H1 (cell line): Measurements from ENCODE around the gene AHNAK2. TPM values are rescaled to one million over a fixed set of nuclear protein-coding genes. Genes with fewer than 3 reads are reported as not detected.

Experiments
- TAF7 ChIP-seq: optimal IDR thresholded peaks from 2 replicates; pipeline ENCODE3; 2011; ENCODE audit warnings: low read depth, mild to moderate bottlenecking, inconsistent platforms, low read length, moderate library complexity, borderline replicate concordance
- polyA plus RNA-seq, 7 experiments: library from polyadenylated mRNA; depleted of rRNA in 3 of 7; stranded (reverse) in 5 of 7; unstranded in 2 of 7; fragments of >200 nt in 5 of 7; fragments of 200-250 nt in 2 of 7; gene quantifications; 1 replicate in 5 of 7; 2 replicates in 1 of 7; 4 replicates in 1 of 7; pipeline versions ENCODE4 v1.2.1 to v1.2.3, GENCODE V29; 2011 to 2013; ENCODE audit warnings: missing spikeins in 2 of 7, mixed read lengths in 2 of 7
- total RNA-seq: library from RNA; stranded (reverse); fragmentation: NEBNext Ultra II Directional; extraction: Animal tissue kit (Norgen Biotek cat#: 25700); gene quantifications from 2 replicates; pipeline ENCODE4 v1.2.1, GENCODE V29; 2021

The AHNAK2 gene
- total and polyA plus RNA-seq, 2 of the 8 experiments (the other 6 are each of a cell fraction or from before 2014, with no cell fraction given), result 0.95 to 2.0 TPM

DNA sequence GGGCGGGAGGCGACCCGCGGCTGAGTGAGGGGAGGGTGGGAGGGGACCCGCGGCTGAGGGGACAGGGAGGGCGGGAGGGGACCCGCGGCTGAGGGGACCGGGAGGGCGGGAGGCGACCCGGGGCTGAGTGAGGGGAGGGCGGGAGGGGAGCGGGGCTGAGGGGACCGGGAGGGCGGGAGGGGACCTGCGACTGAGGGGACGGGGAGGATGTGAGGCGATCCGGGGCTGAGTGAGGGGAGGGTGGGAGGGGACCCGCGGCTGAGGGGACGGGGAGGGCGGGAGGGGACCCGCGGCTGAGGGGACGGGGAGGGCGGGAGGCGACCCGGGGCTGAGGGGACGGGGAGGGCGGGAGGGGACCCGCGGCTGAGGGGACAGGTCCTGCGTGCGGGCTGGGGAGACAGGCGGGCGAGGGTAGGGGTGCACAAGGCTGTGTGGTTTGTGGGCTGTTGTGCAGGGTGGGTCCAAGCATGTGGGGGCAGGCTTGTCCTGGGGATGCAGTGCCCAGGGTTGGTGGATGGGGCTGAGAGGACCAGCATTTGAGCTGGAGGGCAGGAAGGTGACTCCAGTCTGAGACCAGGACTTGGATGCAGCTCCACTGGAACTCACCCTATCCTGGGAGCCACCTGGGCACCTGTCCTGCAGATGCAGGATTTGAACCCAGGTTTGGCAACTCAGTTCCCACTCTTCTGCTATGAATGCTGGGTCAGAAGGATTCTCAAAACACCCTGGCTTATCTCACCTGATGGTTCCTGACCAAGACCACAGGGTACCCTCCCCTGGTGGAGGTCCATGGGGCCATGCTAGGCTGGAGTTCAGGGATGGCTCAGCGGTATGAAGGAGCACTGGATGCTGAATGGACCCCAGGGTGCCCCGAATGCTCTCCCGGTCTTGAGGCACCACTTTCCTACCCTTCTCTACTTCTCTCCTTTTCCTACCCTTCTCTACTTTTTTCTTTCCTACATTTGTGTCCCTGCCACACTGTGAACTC lies 44.1 kb downstream of the AHNAK2 start (continued):
- TF ChIP-seq TAF7, result no peak
